Testis (tissue), 2 donors: ENCODE measurements around the gene UTP11.

Experiments used
- CTCF ChIP-seq, 3 experiments: fragments of 450-650 bp in 2 of 3; fragments of 200-600 bp in 1 of 3; sonication (generic) in 1 of 3; IDR thresholded peaks; one replicate each; pipeline ENCODE4 v1.5.1; 2016 to 2019; ENCODE audit warnings: antibody characterized with exemption in 3 of 3, mild to moderate bottlenecking in 2 of 3, moderate library complexity in 1 of 3
- POLR2A ChIP-seq: fragments of 450-650 bp; IDR thresholded peaks from one replicate; pipeline ENCODE4 v1.6.1; 2017; ENCODE audit warnings: antibody characterized with exemption, mild to moderate bottlenecking, moderate library complexity

DNA sequence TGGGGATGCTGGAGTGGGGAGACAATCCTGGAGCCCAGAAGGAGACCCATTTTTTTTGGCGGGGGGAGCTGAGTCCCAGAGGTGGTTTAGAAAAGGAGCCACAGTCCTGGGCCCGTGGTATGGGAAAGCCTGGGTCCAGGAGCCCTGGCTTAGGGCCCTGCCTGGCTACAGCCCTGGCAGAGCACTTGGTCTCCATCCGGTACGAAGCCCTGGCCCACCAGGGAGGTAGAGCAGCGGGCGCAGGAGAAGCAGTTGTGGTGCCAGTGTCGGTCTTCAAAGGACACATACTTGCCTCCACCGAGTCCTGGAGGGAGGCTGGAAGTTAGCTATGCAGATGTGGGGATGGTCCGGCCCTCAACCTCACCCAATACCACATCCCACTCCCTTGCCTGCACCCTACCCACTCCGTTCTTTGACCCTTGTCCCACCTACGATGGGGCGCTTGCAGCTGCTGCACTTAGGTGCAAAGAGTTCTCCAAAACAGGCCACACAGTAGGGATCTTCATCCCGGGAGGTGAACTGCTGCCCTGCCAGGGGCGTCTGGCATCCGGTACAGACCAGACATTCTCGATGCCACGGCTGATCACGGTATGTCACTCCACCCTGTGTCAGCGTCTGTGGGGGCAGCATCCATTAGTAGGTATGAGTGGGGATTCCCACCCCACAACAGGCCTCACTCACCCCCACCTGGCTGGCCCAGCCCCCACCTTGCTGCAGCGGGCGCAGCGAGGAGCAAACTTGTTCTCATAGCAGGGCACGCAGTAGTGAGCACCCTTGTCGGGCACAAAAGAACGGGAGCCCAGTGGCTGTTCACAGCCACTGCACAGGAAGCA, 15.1 kb upstream of the UTP11 start:
- TF ChIP-seq CTCF (IDR thresholded peaks at IDR 0.05) (no peak), POLR2A (no peak)
